ENCODE results near the gene AKAP8. TPM values are rescaled to one million over a fixed set of nuclear protein-coding genes. Genes with fewer than 3 reads are reported as not detected.

The AKAP8 gene
- total and polyA plus RNA-seq, 9 of the 15 experiments (the other 6 are each of a cell fraction or from before 2014, with no cell fraction given) = 3.4 to 56.5 (median 15.0) TPM

- TF ChIP-seq KLF1 (tag; IDR thresholded peaks at IDR 0.05) (no peak), SRSF7 (optimal IDR thresholded peaks at IDR 0.05; ENCODE audit: low read depth, low read length) (no peak), ZBTB49 (CRISPR knock-in tag; IDR thresholded peaks at IDR 0.05; ENCODE audit: borderline replicate concordance) (peak; percentile 50; the same call in 1 of the 2 replicates), HDAC1 (IDR thresholded peaks at IDR 0.05) (peak in 1 of 2 experiments; percentile 88; a peak in 2 of 4 replicates), HDAC8 (tag; IDR thresholded peaks at IDR 0.05) (no peak), KDM1A (IDR thresholded peaks at IDR 0.05) (no peak), USF1 (CRISPR knock-in tag; IDR thresholded peaks at IDR 0.05) (no peak), MAFF (IDR thresholded peaks at IDR 0.05; ENCODE audit: low read length) (no peak), CSDE1 (IDR thresholded peaks at IDR 0.05) (no peak; a peak in 1 of 4 replicates), ZNF583 (CRISPR knock-in tag; IDR thresholded peaks at IDR 0.05) (no peak), ZNF551 (CRISPR knock-in tag; IDR thresholded peaks at IDR 0.05) (no peak), ZNF384 (IDR thresholded peaks at IDR 0.05; ENCODE audit: low read depth, low read length) (no peak; the same call in 1 of the 2 replicates), ZNF740 (CRISPR knock-in tag; IDR thresholded peaks at IDR 0.05) (peak; percentile 77), ZNF740 (tag; IDR thresholded peaks at IDR 0.05) (no peak), MXI1 (IDR thresholded peaks at IDR 0.05; ENCODE audit: low read depth, low read length) (0 out of 2 replicates have a peak, but pooled peaks have one; percentile 11), CTCF (IDR thresholded peaks at IDR 0.05 in 2 of 3, conservative IDR thresholded peaks at IDR 0.05 in 1 of 3; ENCODE audit: insufficient read depth in 2 of 3, low read depth in 1 of 3, low read length in 3 of 3) (peak; percentile 83 to 87 (median 86)), EWSR1 (IDR thresholded peaks at IDR 0.05; ENCODE audit: borderline replicate concordance, low read depth, partially characterized antibody) (no peak)
Measured at GRCh38 chr19:15418579-15419412, 39.2 kb upstream of the AKAP8 start, which contains the start of gene AKAP8L (continued).
